Neural cell (in vitro differentiated cells): ENCODE data around the gene C21orf58. TPM values are rescaled to one million over a fixed set of nuclear protein-coding genes. Genes with fewer than 3 reads are reported as not detected.

Experiments used
- H2AFZ ChIP-seq: fragments of 200-600, 300-800 bp; sonication (generic), shearing (Covaris generic); 2 replicates; pipeline ENCODE4 v1.6.0; 2014; ENCODE audit warnings: low read depth, mild to moderate bottlenecking, antibody characterized with exemption, low read length, moderate library complexity
- H3F3A ChIP-seq: fragments of 200-600 bp; shearing (Covaris generic); 2 replicates; pipeline ENCODE4 v1.6.1; 2016; ENCODE audit warnings: mild to moderate bottlenecking, moderate library complexity, mixed read lengths, antibody characterized with exemption, low read length; ENCODE audit not compliant: insufficient read depth, poor library complexity, severe bottlenecking
- H3K27ac ChIP-seq: fragments of 200-600, 300-800 bp; sonication (generic), shearing (Covaris generic); 2 replicates; pipeline ENCODE4 v1.5.1; 2014; ENCODE audit warnings: mild to moderate bottlenecking, low read length, moderate library complexity
- H3K27me3 ChIP-seq: fragments of 300-800, 200-600 bp; sonication (generic), shearing (Covaris generic); 2 replicates; pipeline ENCODE4 v1.6.0; 2014; ENCODE audit warnings: mild to moderate bottlenecking, low read depth, low read length, moderate library complexity; ENCODE audit not compliant: insufficient read depth
- H3K36me3 ChIP-seq: fragments of 300-800, 200-600 bp; sonication (generic), shearing (Covaris generic); 2 replicates; pipeline ENCODE4 v1.5.1; 2014; ENCODE audit warnings: mild to moderate bottlenecking, antibody characterized with exemption, low read length, moderate library complexity; ENCODE audit not compliant: insufficient read depth
- H3K4me2 ChIP-seq: fragments of 300-800, 200-600 bp; sonication (generic), shearing (Covaris generic); 2 replicates; pipeline ENCODE4 v1.6.0; 2014; ENCODE audit warnings: mild to moderate bottlenecking, low read length
- H3K4me3 ChIP-seq: fragments of 300-800, 200-600 bp; sonication (generic), shearing (Covaris generic); 2 replicates; pipeline ENCODE4 v1.5.1; 2014; ENCODE audit warnings: mild to moderate bottlenecking, low read length, moderate library complexity
- H3K79me2 ChIP-seq: fragments of 200-600 bp; shearing (Covaris generic); replicated peaks from 2 replicates; pipeline ENCODE4 v1.6.0; 2014; ENCODE audit warnings: mild to moderate bottlenecking, low read length, moderate library complexity; ENCODE audit not compliant: insufficient read depth
- H3K9ac ChIP-seq: fragments of 300-800, 200-600 bp; sonication (generic), shearing (Covaris generic); 2 replicates; pipeline ENCODE4 v1.6.1; 2016; ENCODE audit warnings: mild to moderate bottlenecking, low read length, mixed read lengths
- H3K9me2 ChIP-seq: fragments of 200-600 bp; shearing (Covaris generic); 2 replicates; pipeline ENCODE4 v1.6.1; 2016; ENCODE audit warnings: mild to moderate bottlenecking, low read length, mixed read lengths; ENCODE audit not compliant: insufficient read depth
- H3K9me3 ChIP-seq: fragments of 200-600, 300-800 bp; sonication (generic), shearing (Covaris generic); 2 replicates; pipeline ENCODE4 v1.6.1; 2016; ENCODE audit warnings: mild to moderate bottlenecking, mixed run types, low read length, moderate library complexity, mixed read lengths
- H4K20me1 ChIP-seq: fragments of 200-600 bp; shearing (Covaris generic); 2 replicates; pipeline ENCODE4 v1.6.1; 2016; ENCODE audit warnings: mild to moderate bottlenecking, mixed run types; ENCODE audit not compliant: insufficient read depth
- EP300 ChIP-seq: fragments of 450-650 bp; conservative IDR thresholded peaks from 2 replicates; pipeline ENCODE4 v1.6.1; 2014; ENCODE audit warnings: antibody characterized with exemption, mild to moderate bottlenecking, moderate library complexity; ENCODE audit not compliant: poor library complexity, severe bottlenecking
- EZH2 ChIP-seq: fragments of 200-600, 300-800 bp; shearing (Covaris generic), sonication (generic); IDR thresholded peaks from 2 replicates; pipeline ENCODE4 v1.6.1; 2014; ENCODE audit warnings: antibody characterized with exemption, low read length, borderline replicate concordance, mild to moderate bottlenecking; ENCODE audit not compliant: insufficient read depth, poor library complexity, severe bottlenecking
- MXI1 ChIP-seq: fragments of 450-650 bp; conservative IDR thresholded peaks from 2 replicates; pipeline ENCODE4 v1.6.1; 2014; ENCODE audit warnings: antibody characterized with exemption, mild to moderate bottlenecking; ENCODE audit not compliant: poor library complexity, severe bottlenecking
- POLR2AphosphoS5 ChIP-seq: IDR thresholded peaks from 2 replicates; pipeline ENCODE4 v1.6.1; 2012
- RAD21 ChIP-seq: fragments of 450-650 bp; conservative IDR thresholded peaks from 2 replicates; pipeline ENCODE4 v1.6.1; 2014; ENCODE audit warnings: antibody characterized with exemption, mild to moderate bottlenecking, moderate library complexity
- SMC3 ChIP-seq: fragments of 450-650 bp; conservative IDR thresholded peaks from 2 replicates; pipeline ENCODE4 v1.6.1; 2014; ENCODE audit warnings: antibody characterized with exemption, mild to moderate bottlenecking, moderate library complexity; ENCODE audit not compliant: poor library complexity
- TAF1 ChIP-seq: IDR thresholded peaks from 2 replicates; pipeline ENCODE4 v1.6.1; 2012; ENCODE audit warnings: low read depth
- polyA plus RNA-seq: library from polyadenylated mRNA; depleted of rRNA; stranded (reverse); fragments of >200 nt; gene quantifications from 2 replicates; pipeline ENCODE4 v1.2.3, GENCODE V29; 2014
- TF ChIP-seq, protein P1 (sequence below): fragments of 450-650 bp; IDR thresholded peaks from 2 replicates; pipeline ENCODE4 v1.5.1; 2014; ENCODE audit warnings: antibody characterized with exemption, mild to moderate bottlenecking, moderate library complexity; ENCODE audit not compliant: poor library complexity, severe bottlenecking
- TF ChIP-seq, protein P2 (sequence below): IDR thresholded peaks from 2 replicates; pipeline ENCODE4 v1.6.1; 2012; ENCODE audit warnings: borderline replicate concordance

Gene C21orf58
- polyA plus RNA-seq, 1 donor from 2014 or later = 3.0 TPM

DNA sequence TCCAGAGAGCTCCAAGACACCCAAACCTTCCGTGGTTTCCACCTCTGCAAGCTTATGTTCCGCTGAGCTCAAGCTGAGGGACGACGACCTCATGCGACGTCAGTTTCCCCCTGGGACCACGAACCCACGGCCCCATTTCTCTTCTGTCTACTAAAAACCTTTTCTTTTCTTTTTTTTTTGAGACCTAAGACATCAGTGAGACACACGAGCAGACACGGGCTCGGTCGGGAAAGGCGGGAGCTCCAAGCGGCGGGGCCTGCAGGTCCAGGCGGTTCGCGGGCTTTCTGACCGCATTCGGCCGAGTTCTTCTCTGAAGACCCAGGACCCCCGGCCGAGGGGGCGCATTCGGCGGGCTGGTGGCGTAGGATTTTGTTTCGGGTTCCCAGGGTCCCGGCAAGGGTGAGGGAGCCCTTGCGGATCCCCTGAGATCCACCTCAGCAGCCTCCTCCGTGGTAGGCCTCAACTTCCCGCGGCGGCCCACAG, 402 bp downstream of the C21orf58 start:
- no peak for TF ChIP-seq TAF1
- no peak for TF ChIP-seq POLR2AphosphoS5
- TF ChIP-seq, protein P1, sequence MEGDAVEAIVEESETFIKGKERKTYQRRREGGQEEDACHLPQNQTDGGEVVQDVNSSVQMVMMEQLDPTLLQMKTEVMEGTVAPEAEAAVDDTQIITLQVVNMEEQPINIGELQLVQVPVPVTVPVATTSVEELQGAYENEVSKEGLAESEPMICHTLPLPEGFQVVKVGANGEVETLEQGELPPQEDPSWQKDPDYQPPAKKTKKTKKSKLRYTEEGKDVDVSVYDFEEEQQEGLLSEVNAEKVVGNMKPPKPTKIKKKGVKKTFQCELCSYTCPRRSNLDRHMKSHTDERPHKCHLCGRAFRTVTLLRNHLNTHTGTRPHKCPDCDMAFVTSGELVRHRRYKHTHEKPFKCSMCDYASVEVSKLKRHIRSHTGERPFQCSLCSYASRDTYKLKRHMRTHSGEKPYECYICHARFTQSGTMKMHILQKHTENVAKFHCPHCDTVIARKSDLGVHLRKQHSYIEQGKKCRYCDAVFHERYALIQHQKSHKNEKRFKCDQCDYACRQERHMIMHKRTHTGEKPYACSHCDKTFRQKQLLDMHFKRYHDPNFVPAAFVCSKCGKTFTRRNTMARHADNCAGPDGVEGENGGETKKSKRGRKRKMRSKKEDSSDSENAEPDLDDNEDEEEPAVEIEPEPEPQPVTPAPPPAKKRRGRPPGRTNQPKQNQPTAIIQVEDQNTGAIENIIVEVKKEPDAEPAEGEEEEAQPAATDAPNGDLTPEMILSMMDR = no peak
- no peak for TF ChIP-seq MXI1
- TF ChIP-seq, protein P2, sequence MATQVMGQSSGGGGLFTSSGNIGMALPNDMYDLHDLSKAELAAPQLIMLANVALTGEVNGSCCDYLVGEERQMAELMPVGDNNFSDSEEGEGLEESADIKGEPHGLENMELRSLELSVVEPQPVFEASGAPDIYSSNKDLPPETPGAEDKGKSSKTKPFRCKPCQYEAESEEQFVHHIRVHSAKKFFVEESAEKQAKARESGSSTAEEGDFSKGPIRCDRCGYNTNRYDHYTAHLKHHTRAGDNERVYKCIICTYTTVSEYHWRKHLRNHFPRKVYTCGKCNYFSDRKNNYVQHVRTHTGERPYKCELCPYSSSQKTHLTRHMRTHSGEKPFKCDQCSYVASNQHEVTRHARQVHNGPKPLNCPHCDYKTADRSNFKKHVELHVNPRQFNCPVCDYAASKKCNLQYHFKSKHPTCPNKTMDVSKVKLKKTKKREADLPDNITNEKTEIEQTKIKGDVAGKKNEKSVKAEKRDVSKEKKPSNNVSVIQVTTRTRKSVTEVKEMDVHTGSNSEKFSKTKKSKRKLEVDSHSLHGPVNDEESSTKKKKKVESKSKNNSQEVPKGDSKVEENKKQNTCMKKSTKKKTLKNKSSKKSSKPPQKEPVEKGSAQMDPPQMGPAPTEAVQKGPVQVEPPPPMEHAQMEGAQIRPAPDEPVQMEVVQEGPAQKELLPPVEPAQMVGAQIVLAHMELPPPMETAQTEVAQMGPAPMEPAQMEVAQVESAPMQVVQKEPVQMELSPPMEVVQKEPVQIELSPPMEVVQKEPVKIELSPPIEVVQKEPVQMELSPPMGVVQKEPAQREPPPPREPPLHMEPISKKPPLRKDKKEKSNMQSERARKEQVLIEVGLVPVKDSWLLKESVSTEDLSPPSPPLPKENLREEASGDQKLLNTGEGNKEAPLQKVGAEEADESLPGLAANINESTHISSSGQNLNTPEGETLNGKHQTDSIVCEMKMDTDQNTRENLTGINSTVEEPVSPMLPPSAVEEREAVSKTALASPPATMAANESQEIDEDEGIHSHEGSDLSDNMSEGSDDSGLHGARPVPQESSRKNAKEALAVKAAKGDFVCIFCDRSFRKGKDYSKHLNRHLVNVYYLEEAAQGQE = no peak
- no peak for TF ChIP-seq EZH2
- TF ChIP-seq RAD21 = no peak
- TF ChIP-seq SMC3 = no peak
- TF ChIP-seq EP300 = no peak
- H3K4me2 ChIP-seq = peak overlapping the region; percentile 83
- no peaks in the 10 kb centered on the region for H3K27me3 ChIP-seq
- no peaks in the 10 kb centered on the region for H3K9me3 ChIP-seq
- peak overlapping the region; percentile 24 for H2AFZ ChIP-seq
- H3K9me2 ChIP-seq = no peaks in the 10 kb centered on the region
- no peaks in the 10 kb centered on the region for H3F3A ChIP-seq
- H3K4me3 ChIP-seq = peak overlapping the region; percentile 83
- H3K9ac ChIP-seq = peak overlapping the region; percentile 31
- no peaks in the 10 kb centered on the region for H3K36me3 ChIP-seq
- H4K20me1 ChIP-seq = no peaks in the 10 kb centered on the region
- peaks cover 49% of the 10 kb centered on the region for H3K79me2 ChIP-seq
- no peak overlapping the region for H3K27ac ChIP-seq

- H3K4me3 ChIP-seq = peak overlapping the region; percentile 83
- H3K79me2 ChIP-seq = peaks cover 45% of the 10 kb centered on the region
- no peaks in the 10 kb centered on the region for H4K20me1 ChIP-seq
- H3K9me3 ChIP-seq = no peaks in the 10 kb centered on the region
- no peak overlapping the region for H3K27ac ChIP-seq
- H3K4me2 ChIP-seq = peak overlapping the region; percentile 83
- H3K36me3 ChIP-seq = no peaks in the 10 kb centered on the region
- H3K9me2 ChIP-seq = no peaks in the 10 kb centered on the region
- no peaks in the 10 kb centered on the region for H3K27me3 ChIP-seq
- peak overlapping the region; percentile 31 for H3K9ac ChIP-seq
- no peak overlapping the region for H2AFZ ChIP-seq
- no peaks in the 10 kb centered on the region for H3F3A ChIP-seq
- TF ChIP-seq, protein P2 = no peak
- no peak for TF ChIP-seq RAD21
- TF ChIP-seq SMC3 = no peak
- TF ChIP-seq POLR2AphosphoS5 = no peak
- TF ChIP-seq EZH2 = no peak
- TF ChIP-seq TAF1 = no peak
- TF ChIP-seq EP300 = no peak
- TF ChIP-seq MXI1 = no peak
- TF ChIP-seq, protein P1 = no peak
These were observed 1.1 kb downstream of the C21orf58 start for GRCh38 chr21:46322351-46323226.
